HepG2 (cell line): ENCODE results near the gene EMC8. TPM values are rescaled to one million over a fixed set of nuclear protein-coding genes. Genes with fewer than 3 reads are reported as not detected.

Source experiments
- CBFB ChIP-seq: sonication (generic); formaldehyde crosslinking; IDR thresholded peaks from 2 replicates; pipeline ENCODE4 v1.4.0; 2020; ENCODE audit warnings: missing genetic modification reagents
- CHD4 ChIP-seq: fragments of 200-600 bp; sonication (generic); IDR thresholded peaks from 2 replicates; pipeline ENCODE4 v1.7.0; 2017; ENCODE audit warnings: mild to moderate bottlenecking, low read length, borderline replicate concordance
- HNF4A ChIP-seq: sonication (generic); formaldehyde crosslinking; IDR thresholded peaks from 2 replicates; pipeline ENCODE4 v1.4.0; 2020; ENCODE audit warnings: missing genetic modification reagents
- POLR2A ChIP-seq, 2 experiments: IDR thresholded peaks; 2 replicates each; pipeline ENCODE4 v1.6.1; 2011; ENCODE audit warnings: low read depth in 2 of 2, low read length in 2 of 2, mild to moderate bottlenecking in 1 of 2, moderate library complexity in 1 of 2; ENCODE audit not compliant: insufficient read depth in 1 of 2
- SMAD9 ChIP-seq: sonication (generic); formaldehyde crosslinking; IDR thresholded peaks from 2 replicates; pipeline ENCODE4 v1.5.1; 2020; ENCODE audit warnings: mild to moderate bottlenecking, missing genetic modification reagents
- SRSF9 ChIP-seq: fragments of 200-400 bp; formaldehyde crosslinking; IDR thresholded peaks from 2 replicates; pipeline ENCODE4 v1.6.1; 2018; ENCODE audit warnings: borderline replicate concordance, mild to moderate bottlenecking, low read depth, low read length; ENCODE audit not compliant: insufficient read depth, poor library complexity, severe bottlenecking
- ZNF720 ChIP-seq: sonication (generic); formaldehyde crosslinking; IDR thresholded peaks from 2 replicates; pipeline ENCODE4 v1.4.0; 2020; ENCODE audit warnings: missing genetic modification reagents
- ZNF781 ChIP-seq: sonication (generic); formaldehyde crosslinking; IDR thresholded peaks from 2 replicates; pipeline ENCODE4 v1.5.1; 2020; ENCODE audit warnings: borderline replicate concordance, mild to moderate bottlenecking, missing genetic modification reagents; ENCODE audit errors: not compliant biosample characterization
- polyA plus RNA-seq, 8 experiments: library from polyadenylated mRNA; depleted of rRNA in 3 of 8; stranded (reverse) in 7 of 8; unstranded in 1 of 8; fragments of >200 nt; fragmentation: Illumina TruSeq in 4 of 8; extraction: Trizol in 4 of 8; gene quantifications; 2 replicates each; pipeline versions ENCODE4 v1.2.1 to v1.2.3, GENCODE V29; 2011 to 2016; ENCODE audit warnings: low read depth in 4 of 8, missing spikeins in 1 of 8, mixed read lengths in 1 of 8; ENCODE audit not compliant: insufficient read depth in 1 of 8
- total RNA-seq, 5 experiments: library from RNA; depleted of rRNA; stranded (reverse); fragments of >200 nt; fragmentation: Illumina TruSeq; extraction: Trizol; gene quantifications; 2 replicates each; pipeline ENCODE4 v1.2.3, GENCODE V29; 2016; ENCODE audit warnings: low read depth in 1 of 5
- TF ChIP-seq, protein P1 (sequence below): sonication (generic); formaldehyde crosslinking; IDR thresholded peaks from 2 replicates; pipeline ENCODE4 v1.4.0; 2020; ENCODE audit warnings: missing genetic modification reagents, borderline replicate concordance
- TF ChIP-seq, protein P2 (sequence below): sonication (generic); formaldehyde crosslinking; IDR thresholded peaks from 2 replicates; pipeline ENCODE4 v1.4.0; 2020; ENCODE audit warnings: missing genetic modification reagents
- TF ChIP-seq, protein P3 (sequence below): sonication (generic); formaldehyde crosslinking; IDR thresholded peaks from 2 replicates; pipeline ENCODE4 v1.5.0; 2020; ENCODE audit warnings: missing genetic modification reagents
- TF ChIP-seq, protein P4 (sequence below): IDR thresholded peaks from 2 replicates; pipeline ENCODE4 v1.4.0; 2020; ENCODE audit warnings: mild to moderate bottlenecking, missing genetic modification reagents
- TF ChIP-seq, protein P5 (sequence below): sonication (generic); formaldehyde crosslinking; IDR thresholded peaks from 2 replicates; pipeline ENCODE4 v1.5.1; 2020; ENCODE audit warnings: missing genetic modification reagents, mild to moderate bottlenecking, borderline replicate concordance

The EMC8 gene
- total and polyA plus RNA-seq, 2 of the 13 experiments (the other 11 are each of a cell fraction or from before 2014, with no cell fraction given), result 55.0 to 76.0 TPM

DNA sequence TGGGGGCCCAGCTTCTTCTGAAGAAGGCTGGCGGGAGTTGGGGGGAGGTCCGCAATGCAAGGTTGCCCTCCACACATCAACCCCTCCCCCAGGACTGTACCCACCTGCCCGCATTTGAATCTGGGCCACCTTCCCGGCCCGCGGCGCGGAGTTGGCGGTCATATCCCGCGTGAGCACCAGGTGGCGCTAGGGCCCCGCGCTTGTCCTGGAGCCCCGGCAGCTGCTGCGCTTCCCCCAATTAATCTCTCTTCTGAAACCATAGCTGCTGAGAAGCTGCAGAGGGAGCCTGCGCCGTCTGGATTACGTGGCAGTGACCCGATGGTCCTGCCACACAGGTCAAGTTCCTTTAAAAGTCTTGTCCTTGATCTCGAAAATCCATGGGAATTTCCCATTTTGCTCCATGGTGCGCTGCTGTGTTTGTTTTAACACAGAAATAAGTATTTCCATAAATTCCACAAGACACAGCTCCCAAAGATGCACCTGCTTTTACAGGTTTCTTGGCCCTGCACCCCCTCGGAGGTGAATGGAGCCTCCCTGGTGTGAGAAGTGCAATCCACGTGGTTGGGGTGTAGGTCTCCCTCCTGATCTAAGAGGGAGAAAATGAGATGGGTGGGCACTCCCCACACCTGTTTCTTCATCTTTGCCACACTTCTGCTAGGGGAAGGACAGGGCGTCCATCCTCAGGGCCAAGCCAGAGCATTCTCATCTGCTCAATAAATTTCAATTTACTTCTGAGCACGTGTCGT, 22.2 kb upstream of the EMC8 start (continued):
- TF ChIP-seq, protein P1, sequence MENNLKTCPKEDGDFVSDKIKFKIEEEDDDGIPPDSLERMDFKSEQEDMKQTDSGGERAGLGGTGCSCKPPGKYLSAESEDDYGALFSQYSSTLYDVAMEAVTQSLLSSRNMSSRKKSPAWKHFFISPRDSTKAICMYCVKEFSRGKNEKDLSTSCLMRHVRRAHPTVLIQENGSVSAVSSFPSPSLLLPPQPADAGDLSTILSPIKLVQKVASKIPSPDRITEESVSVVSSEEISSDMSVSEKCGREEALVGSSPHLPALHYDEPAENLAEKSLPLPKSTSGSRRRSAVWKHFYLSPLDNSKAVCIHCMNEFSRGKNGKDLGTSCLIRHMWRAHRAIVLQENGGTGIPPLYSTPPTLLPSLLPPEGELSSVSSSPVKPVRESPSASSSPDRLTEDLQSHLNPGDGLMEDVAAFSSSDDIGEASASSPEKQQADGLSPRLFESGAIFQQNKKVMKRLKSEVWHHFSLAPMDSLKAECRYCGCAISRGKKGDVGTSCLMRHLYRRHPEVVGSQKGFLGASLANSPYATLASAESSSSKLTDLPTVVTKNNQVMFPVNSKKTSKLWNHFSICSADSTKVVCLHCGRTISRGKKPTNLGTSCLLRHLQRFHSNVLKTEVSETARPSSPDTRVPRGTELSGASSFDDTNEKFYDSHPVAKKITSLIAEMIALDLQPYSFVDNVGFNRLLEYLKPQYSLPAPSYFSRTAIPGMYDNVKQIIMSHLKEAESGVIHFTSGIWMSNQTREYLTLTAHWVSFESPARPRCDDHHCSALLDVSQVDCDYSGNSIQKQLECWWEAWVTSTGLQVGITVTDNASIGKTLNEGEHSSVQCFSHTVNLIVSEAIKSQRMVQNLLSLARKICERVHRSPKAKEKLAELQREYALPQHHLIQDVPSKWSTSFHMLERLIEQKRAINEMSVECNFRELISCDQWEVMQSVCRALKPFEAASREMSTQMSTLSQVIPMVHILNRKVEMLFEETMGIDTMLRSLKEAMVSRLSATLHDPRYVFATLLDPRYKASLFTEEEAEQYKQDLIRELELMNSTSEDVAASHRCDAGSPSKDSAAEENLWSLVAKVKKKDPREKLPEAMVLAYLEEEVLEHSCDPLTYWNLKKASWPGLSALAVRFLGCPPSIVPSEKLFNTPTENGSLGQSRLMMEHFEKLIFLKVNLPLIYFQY (CRISPR knock-in tag), result no peak; the same call in 1 of the 2 replicates
- TF ChIP-seq, protein P2, sequence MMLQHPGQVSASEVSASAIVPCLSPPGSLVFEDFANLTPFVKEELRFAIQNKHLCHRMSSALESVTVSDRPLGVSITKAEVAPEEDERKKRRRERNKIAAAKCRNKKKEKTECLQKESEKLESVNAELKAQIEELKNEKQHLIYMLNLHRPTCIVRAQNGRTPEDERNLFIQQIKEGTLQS (CRISPR knock-in tag), result peak; percentile 23
- TF ChIP-seq SMAD9 (CRISPR knock-in tag) (no peak), POLR2A (IDR thresholded peaks at IDR 0.05; ENCODE audit: insufficient read depth in 1 of 2, low read depth in 2 of 2, low read length in 2 of 2) (no peak), ZNF781 (peak; percentile 63), HNF4A (no peak), CHD4 (no peak), ZNF720 (no peak), CBFB (CRISPR knock-in tag) (no peak), SRSF9 (no peak)
- TF ChIP-seq, protein P3, sequence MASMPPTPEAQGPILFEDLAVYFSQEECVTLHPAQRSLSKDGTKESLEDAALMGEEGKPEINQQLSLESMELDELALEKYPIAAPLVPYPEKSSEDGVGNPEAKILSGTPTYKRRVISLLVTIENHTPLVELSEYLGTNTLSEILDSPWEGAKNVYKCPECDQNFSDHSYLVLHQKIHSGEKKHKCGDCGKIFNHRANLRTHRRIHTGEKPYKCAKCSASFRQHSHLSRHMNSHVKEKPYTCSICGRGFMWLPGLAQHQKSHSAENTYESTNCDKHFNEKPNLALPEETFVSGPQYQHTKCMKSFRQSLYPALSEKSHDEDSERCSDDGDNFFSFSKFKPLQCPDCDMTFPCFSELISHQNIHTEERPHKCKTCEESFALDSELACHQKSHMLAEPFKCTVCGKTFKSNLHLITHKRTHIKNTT (CRISPR knock-in tag), result no peak
- TF ChIP-seq, protein P4, sequence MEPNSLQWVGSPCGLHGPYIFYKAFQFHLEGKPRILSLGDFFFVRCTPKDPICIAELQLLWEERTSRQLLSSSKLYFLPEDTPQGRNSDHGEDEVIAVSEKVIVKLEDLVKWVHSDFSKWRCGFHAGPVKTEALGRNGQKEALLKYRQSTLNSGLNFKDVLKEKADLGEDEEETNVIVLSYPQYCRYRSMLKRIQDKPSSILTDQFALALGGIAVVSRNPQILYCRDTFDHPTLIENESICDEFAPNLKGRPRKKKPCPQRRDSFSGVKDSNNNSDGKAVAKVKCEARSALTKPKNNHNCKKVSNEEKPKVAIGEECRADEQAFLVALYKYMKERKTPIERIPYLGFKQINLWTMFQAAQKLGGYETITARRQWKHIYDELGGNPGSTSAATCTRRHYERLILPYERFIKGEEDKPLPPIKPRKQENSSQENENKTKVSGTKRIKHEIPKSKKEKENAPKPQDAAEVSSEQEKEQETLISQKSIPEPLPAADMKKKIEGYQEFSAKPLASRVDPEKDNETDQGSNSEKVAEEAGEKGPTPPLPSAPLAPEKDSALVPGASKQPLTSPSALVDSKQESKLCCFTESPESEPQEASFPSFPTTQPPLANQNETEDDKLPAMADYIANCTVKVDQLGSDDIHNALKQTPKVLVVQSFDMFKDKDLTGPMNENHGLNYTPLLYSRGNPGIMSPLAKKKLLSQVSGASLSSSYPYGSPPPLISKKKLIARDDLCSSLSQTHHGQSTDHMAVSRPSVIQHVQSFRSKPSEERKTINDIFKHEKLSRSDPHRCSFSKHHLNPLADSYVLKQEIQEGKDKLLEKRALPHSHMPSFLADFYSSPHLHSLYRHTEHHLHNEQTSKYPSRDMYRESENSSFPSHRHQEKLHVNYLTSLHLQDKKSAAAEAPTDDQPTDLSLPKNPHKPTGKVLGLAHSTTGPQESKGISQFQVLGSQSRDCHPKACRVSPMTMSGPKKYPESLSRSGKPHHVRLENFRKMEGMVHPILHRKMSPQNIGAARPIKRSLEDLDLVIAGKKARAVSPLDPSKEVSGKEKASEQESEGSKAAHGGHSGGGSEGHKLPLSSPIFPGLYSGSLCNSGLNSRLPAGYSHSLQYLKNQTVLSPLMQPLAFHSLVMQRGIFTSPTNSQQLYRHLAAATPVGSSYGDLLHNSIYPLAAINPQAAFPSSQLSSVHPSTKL (CRISPR knock-in tag), result no peak
- TF ChIP-seq, protein P5, sequence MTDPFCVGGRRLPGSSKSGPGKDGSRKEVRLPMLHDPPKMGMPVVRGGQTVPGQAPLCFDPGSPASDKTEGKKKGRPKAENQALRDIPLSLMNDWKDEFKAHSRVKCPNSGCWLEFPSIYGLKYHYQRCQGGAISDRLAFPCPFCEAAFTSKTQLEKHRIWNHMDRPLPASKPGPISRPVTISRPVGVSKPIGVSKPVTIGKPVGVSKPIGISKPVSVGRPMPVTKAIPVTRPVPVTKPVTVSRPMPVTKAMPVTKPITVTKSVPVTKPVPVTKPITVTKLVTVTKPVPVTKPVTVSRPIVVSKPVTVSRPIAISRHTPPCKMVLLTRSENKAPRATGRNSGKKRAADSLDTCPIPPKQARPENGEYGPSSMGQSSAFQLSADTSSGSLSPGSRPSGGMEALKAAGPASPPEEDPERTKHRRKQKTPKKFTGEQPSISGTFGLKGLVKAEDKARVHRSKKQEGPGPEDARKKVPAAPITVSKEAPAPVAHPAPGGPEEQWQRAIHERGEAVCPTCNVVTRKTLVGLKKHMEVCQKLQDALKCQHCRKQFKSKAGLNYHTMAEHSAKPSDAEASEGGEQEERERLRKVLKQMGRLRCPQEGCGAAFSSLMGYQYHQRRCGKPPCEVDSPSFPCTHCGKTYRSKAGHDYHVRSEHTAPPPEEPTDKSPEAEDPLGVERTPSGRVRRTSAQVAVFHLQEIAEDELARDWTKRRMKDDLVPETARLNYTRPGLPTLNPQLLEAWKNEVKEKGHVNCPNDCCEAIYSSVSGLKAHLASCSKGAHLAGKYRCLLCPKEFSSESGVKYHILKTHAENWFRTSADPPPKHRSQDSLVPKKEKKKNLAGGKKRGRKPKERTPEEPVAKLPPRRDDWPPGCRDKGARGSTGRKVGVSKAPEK (CRISPR knock-in tag), result 0 out of 2 replicates have a peak, but pooled peaks have one; percentile 24
